Sigmoid colon (tissue), 7 donors: Measurements from ENCODE around the gene SEMA4A. TPM values are rescaled to one million over a fixed set of nuclear protein-coding genes. Genes with fewer than 3 reads are reported as not detected.

Source experiments
- DNase-seq: peaks from one replicate; pipeline ENCODE4 v3.0.0-alpha.2; 2019
- H3K27ac ChIP-seq, 4 donors: fragments of 200-600 bp; sonication (generic); one replicate each; pipeline ENCODE4 v1.5.1; 2016 to 2019; ENCODE audit warnings: mild to moderate bottlenecking in 1 of 4
- H3K27me3 ChIP-seq, 3 donors: fragments of 200-600 bp; sonication (generic); one replicate each; pipeline ENCODE4 v1.5.1; 2019; ENCODE audit warnings: mild to moderate bottlenecking in 1 of 3
- H3K36me3 ChIP-seq, 4 donors: fragments of 200-600 bp; sonication (generic); one replicate each; pipeline ENCODE4 v1.5.1; 2016 to 2019
- H3K4me1 ChIP-seq, 4 donors: fragments of 200-600 bp; sonication (generic); one replicate each; pipeline ENCODE4 v1.5.1; 2017 to 2019
- H3K4me3 ChIP-seq, 4 donors: fragments of 200-600 bp; sonication (generic); one replicate each; pipeline ENCODE4 v1.5.1; 2017 to 2019; ENCODE audit warnings: mild to moderate bottlenecking in 2 of 4, moderate library complexity in 1 of 4
- H3K9me3 ChIP-seq, 4 donors: fragments of 200-600 bp in 3 of 4; sonication (generic) in 3 of 4; one replicate each; pipeline versions ENCODE4 v1.5.1 to v1.6.1; 2013 to 2019
- EP300 ChIP-seq, 4 donors: sonication (generic); formaldehyde crosslinking; IDR thresholded peaks; one replicate each; pipeline ENCODE4 v1.6.1; 2017; ENCODE audit warnings: antibody characterized with exemption in 4 of 4
- POLR2A ChIP-seq, 2 donors: fragments of 450-650 bp; IDR thresholded peaks; one replicate each; pipeline ENCODE4 v1.6.1; 2016; ENCODE audit warnings: antibody characterized with exemption in 2 of 2, mild to moderate bottlenecking in 2 of 2, moderate library complexity in 2 of 2
- POLR2AphosphoS5 ChIP-seq, 4 donors: sonication (generic); formaldehyde crosslinking; IDR thresholded peaks; one replicate each; pipeline ENCODE4 v1.6.1; 2017; ENCODE audit warnings: antibody characterized with exemption in 4 of 4
- WGBS, 2 donors: extraction: QIAGEN DNeasy Blood & Tissue Kit; methylation state at CpG; one replicate each; pipeline ENCODE4 v1.1.7; 2013; 5-methylcytosine and 5-hydroxymethylcytosine counted together
- intact Hi-C: fragments of 100-400 bp; cut with DNase I; formaldehyde crosslinking; loops from one replicate; pipeline ENCODE4 v1.15.1; 2023
- polyA plus RNA-seq, 3 donors: library from polyadenylated mRNA; stranded (reverse); fragments of 200-250 nt; gene quantifications; one replicate each; pipeline ENCODE4 v1.2.3, GENCODE V29; 2013
- total RNA-seq, 4 donors: library from RNA; depleted of rRNA; stranded (reverse); fragments of >200 nt; gene quantifications; one replicate each; pipeline ENCODE4 v1.1.0, GENCODE V29; 2016
- TF ChIP-seq, protein P1 (sequence below), 4 experiments: fragments of 450-650 bp in 3 of 4; fragments of 200-600 bp in 1 of 4; IDR thresholded peaks; one replicate each; pipeline ENCODE4 v1.5.1; 2016 to 2019; ENCODE audit warnings: antibody characterized with exemption in 4 of 4, mild to moderate bottlenecking in 3 of 4, moderate library complexity in 2 of 4
- donor health status: healthy with polysubstance abuse.
- donor health status: Bipolar disorder and iron deficiency.
- donor health status: healthy.

Gene SEMA4A
- total and polyA plus RNA-seq, 7 donors, result 1.4 to 6.3 (median 1.8) TPM

DNA sequence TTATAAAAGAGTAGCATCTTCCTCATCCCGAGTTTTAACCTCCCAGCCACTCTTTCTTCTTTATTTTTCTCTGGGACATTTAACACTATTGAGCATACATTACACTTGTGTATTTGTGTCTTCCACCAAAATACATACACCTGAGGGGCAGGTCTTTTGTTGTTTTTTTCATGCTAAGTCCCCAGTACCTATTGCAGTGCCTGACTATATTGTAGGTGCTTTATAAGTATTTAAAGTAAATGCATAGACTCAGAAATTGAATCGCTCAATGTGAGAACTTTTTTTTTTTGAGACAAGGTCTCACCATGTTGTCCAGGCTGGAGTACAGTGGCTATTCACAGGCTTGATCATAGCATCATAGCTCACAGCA lies 7.8 kb upstream of the SEMA4A start:
- Histone ChIP-seq H3K27ac (peak overlapping the region in 1 of 4 donors; percentile 38), H3K4me3 (no peak overlapping the region), H3K9me3 (no peaks in the 10 kb centered on the region), H3K4me1 (peaks cover 0 to 46% (median 42%) of the 10 kb centered on the region in 4 donors), H3K36me3 (no peaks in the 10 kb centered on the region), H3K27me3 (peaks cover 5 to 15% (median 12%) of the 10 kb centered on the region in 3 donors)
- intact Hi-C loops, result loop anchor here (1.0 kb wide), 2 partner anchors 48 to 80 kb away; no protein-coding TSS in a partner anchor
- WGBS, 2 donors, result 66 to 87% methylated on average over 2 of the region's 2 CpGs
- TF ChIP-seq POLR2AphosphoS5 (IDR thresholded peaks at IDR 0.05), result no peak
- TF ChIP-seq, protein P1, sequence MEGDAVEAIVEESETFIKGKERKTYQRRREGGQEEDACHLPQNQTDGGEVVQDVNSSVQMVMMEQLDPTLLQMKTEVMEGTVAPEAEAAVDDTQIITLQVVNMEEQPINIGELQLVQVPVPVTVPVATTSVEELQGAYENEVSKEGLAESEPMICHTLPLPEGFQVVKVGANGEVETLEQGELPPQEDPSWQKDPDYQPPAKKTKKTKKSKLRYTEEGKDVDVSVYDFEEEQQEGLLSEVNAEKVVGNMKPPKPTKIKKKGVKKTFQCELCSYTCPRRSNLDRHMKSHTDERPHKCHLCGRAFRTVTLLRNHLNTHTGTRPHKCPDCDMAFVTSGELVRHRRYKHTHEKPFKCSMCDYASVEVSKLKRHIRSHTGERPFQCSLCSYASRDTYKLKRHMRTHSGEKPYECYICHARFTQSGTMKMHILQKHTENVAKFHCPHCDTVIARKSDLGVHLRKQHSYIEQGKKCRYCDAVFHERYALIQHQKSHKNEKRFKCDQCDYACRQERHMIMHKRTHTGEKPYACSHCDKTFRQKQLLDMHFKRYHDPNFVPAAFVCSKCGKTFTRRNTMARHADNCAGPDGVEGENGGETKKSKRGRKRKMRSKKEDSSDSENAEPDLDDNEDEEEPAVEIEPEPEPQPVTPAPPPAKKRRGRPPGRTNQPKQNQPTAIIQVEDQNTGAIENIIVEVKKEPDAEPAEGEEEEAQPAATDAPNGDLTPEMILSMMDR (IDR thresholded peaks at IDR 0.05), result no peak
- TF ChIP-seq POLR2A (IDR thresholded peaks at IDR 0.05), result no peak
- TF ChIP-seq EP300 (IDR thresholded peaks at IDR 0.05), result no peak
- no peak for DNase-seq

DNA sequence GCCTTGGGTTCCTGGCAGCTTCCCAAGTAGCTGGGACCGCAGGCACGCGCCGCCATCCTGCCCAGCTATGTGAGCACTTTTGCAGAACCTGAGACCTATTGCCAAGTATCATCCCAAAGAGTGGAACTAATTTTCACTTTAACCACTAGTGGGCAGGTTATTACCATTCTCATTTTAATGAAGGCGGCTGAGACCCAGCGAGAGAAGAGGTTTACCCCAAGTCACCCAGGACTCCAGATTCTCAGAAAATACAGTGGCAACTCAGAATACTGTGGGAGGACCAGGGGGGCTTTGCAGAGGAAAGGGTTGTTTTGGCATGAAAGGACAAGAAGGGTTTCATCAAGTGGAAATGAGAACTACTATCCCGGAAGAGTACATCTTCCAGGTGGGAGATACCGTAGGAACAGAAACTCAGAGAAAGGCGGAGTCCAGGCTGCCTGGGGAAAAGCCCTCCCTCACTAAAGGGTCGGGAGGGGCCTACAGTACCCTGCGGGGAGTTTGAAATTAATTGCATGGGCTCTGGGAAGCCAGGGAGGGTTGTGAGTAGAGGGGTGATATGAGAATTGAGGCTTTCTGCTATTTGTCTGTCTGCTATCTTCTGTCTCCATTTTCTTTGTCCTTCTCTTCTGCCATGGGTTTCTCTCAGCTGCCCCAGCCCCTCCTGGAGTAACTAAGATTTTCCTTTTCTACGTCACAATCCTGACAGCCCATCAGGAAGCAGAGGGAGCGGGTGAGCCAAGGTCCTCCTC lies 7.2 kb upstream of the SEMA4A start:
- peaks cover 5 to 21% (median 18%) of the 10 kb centered on the region in 3 donors for H3K27me3 ChIP-seq
- no peaks in the 10 kb centered on the region for H3K36me3 ChIP-seq
- no peak overlapping the region for H3K4me3 ChIP-seq
- no peak for DNase-seq
- peak overlapping the region in 1 of 4 donors; percentile 38 for H3K27ac ChIP-seq
- intact Hi-C loops, result loop anchor here (1.0 kb wide), 2 partner anchors 47 to 79 kb away; no protein-coding TSS in a partner anchor
- no peaks in the 10 kb centered on the region for H3K9me3 ChIP-seq
- TF ChIP-seq EP300 (IDR thresholded peaks at IDR 0.05) (no peak), POLR2AphosphoS5 (IDR thresholded peaks at IDR 0.05) (peak in 2 of 4 donors; percentile 15 to 22)
- TF ChIP-seq, protein P1 (IDR thresholded peaks at IDR 0.05), result peak; percentile 66 to 75 (median 72)
- H3K4me1 ChIP-seq, result peaks cover 0 to 40% (median 36%) of the 10 kb centered on the region in 4 donors
- WGBS, 2 donors, result 13 to 19% methylated on average over 13 of the region's 13 CpGs

DNA sequence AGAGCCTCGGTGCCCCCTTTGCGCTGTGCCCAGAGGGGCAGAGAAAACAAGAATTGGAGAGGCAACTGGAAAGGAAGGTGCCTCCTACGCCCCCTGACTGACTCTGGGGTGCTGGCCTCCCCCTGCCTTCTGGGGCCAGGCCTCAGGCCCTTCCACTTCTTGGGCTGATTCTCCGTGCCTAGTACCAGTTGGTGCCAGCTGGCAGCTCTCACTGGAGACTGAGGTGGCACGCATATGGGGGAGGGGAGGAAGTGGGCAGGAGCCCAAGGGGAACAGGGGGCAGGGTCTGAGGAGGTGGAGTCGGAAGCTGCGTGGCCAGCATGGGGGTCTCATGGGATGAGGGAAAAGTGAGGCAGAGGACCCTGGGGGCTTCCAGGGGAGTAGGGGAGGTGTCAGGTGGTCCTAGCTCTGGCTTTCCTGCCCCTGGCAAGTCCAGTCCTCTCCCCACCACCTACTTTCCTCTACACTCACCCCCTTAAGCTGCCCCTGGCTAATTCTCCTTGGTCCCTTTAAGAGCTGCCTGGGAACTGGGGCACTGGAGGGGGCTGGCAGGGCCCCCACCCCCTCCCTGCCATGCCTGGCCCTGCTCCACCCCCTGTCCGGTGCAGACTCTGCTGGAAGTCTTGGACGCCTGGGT lies 6.5 kb upstream of the SEMA4A start:
- 43 to 51% methylated on average over 9 of the region's 9 CpGs for WGBS, 2 donors
- Histone ChIP-seq H3K36me3 (no peaks in the 10 kb centered on the region), H3K4me3 (no peak overlapping the region), H3K9me3 (no peaks in the 10 kb centered on the region), H3K27me3 (peaks cover 5 to 25% (median 18%) of the 10 kb centered on the region in 3 donors), H3K4me1 (peaks cover 0 to 34% (median 29%) of the 10 kb centered on the region in 4 donors), H3K27ac (peak overlapping the region in 1 of 4 donors; percentile 38)
- TF ChIP-seq POLR2A (IDR thresholded peaks at IDR 0.05) (no peak), EP300 (IDR thresholded peaks at IDR 0.05) (no peak), POLR2AphosphoS5 (IDR thresholded peaks at IDR 0.05) (peak in 1 of 4 donors; percentile 20)
- TF ChIP-seq, protein P1 (IDR thresholded peaks at IDR 0.05), result no peak
- DNase-seq, result no peak
- intact Hi-C loops, result loop anchor here (1.0 kb wide), 2 partner anchors 46 to 78 kb away; no protein-coding TSS in a partner anchor

DNA sequence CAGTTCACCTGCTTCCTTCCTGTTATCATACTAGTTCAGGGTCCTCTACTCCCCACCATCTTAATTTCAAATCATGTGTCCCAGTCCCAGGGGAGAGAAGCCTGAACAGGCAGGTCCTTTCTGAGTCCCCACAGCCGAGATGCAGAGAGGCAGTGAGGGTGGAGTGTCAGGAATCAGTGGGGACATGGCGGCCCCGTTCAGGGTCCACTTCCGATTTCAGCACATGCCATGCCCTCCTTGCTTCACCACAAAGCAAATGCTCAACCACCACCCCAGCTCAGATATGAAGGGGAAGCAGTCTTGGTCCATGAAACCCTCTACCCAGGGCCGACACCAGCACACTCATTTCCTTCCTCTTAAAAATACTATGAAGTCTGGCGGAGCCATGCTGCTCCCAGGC lies 5.2 kb upstream of the SEMA4A start:
- no peak overlapping the region for H3K4me3 ChIP-seq
- intact Hi-C loops, result no loop called here
- H3K27ac ChIP-seq, result peak overlapping the region in 1 of 4 donors; percentile 5
- H3K36me3 ChIP-seq, result no peaks in the 10 kb centered on the region
- DNase-seq, result no peak
- no peaks in the 10 kb centered on the region for H3K9me3 ChIP-seq
- H3K4me1 ChIP-seq, result peaks cover 0 to 33% (median 28%) of the 10 kb centered on the region in 4 donors
- peak in 1 of 4 donors; percentile 3 for TF ChIP-seq POLR2AphosphoS5 (IDR thresholded peaks at IDR 0.05)
- TF ChIP-seq EP300 (IDR thresholded peaks at IDR 0.05), result no peak
- WGBS, 2 donors, result 49 to 78% methylated on average over 6 of the region's 6 CpGs
- H3K27me3 ChIP-seq, result peaks cover 5 to 34% (median 18%) of the 10 kb centered on the region in 3 donors
